ENCODE results near the gene RBM14. TPM values are rescaled to one million over a fixed set of nuclear protein-coding genes. Genes with fewer than 3 reads are reported as not detected.
"Not testable (repeated sequence)": the region's sequence is repeated elsewhere in the genome, so short reads cannot be mapped to it uniquely, and the experiment has no call there.

RBM14 gene, protein sequence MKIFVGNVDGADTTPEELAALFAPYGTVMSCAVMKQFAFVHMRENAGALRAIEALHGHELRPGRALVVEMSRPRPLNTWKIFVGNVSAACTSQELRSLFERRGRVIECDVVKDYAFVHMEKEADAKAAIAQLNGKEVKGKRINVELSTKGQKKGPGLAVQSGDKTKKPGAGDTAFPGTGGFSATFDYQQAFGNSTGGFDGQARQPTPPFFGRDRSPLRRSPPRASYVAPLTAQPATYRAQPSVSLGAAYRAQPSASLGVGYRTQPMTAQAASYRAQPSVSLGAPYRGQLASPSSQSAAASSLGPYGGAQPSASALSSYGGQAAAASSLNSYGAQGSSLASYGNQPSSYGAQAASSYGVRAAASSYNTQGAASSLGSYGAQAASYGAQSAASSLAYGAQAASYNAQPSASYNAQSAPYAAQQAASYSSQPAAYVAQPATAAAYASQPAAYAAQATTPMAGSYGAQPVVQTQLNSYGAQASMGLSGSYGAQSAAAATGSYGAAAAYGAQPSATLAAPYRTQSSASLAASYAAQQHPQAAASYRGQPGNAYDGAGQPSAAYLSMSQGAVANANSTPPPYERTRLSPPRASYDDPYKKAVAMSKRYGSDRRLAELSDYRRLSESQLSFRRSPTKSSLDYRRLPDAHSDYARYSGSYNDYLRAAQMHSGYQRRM
- total RNA-seq (2014; rRNA removed; shearing (Covaris generic)), result 33.1 and 57.8 TPM in 2 replicates

DNA sequence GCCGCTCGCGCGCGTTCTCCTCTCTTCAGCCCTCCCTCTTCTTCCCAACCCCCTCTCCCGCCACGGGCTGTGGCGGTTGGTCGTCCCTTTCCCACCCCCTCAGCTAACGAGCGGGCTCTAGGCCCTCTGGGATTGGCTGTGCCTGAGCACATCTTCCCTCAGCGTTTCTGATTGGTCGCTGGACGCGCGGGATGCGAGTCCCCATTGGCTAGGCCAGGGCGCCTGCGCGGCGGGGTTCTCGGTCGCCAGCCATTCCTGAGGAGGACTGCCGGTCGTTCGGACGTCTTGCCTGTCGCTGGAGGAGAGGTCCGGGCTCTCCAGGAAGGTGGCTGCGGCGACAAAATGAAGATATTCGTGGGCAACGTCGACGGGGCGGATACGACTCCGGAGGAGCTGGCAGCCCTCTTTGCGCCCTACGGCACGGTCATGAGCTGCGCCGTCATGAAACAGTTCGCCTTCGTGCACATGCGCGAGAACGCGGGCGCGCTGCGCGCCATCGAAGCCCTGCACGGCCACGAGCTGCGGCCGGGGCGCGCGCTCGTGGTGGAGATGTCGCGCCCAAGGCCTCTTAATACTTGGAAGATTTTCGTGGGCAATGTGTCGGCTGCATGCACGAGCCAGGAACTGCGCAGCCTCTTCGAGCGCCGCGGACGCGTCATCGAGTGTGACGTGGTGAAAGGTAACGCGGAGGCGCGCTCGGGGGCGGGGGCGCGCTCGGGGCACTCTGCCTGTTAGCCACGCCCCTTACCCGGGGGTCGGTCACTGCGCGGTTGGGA, at the start of gene RBM14:
RBM14 (plus strand) TSS at position 252 of the 776 bp plus-strand sequence; CDS start at position 343, 91 bp downstream.
- Histone ChIP-seq H3K27me3 (replicated peaks) (no peaks in the 10 kb centered on the region), H3K4me1 (replicated peaks) (peaks cover 26% of the 10 kb centered on the region), H3K27ac (peak within 1 kb of the TSS; percentile 92), H3K4me3 (peak within 1 kb of the TSS; percentile 92), H3K36me3 (peaks cover 48% of the 10 kb centered on the region), H3K9me3 (replicated peaks) (no peaks in the 10 kb centered on the region)
- peak; percentile 100 for DNase-seq (ENCODE audit: low read depth in 1 of 2, low spot score in 2 of 2)

DNA sequence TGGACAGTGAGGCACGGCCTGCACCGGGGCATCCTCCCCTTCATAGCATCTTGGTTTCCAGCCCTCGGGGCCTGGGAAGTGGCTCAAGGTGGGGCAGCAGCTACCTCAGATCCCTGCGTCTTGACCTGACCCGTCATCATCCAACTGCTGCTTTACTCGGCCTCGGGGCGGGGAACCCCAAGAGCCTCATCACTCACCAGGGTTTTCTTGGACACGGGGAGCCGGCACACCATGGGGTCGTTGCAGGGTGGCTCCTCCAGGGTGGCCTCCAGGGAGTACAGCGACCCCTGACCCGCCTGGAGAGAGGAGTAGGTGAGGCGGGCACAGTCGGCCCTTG, 48.7 kb upstream of the RBM14 start:
- peaks cover 42% of the 10 kb centered on the region for H3K27me3 ChIP-seq (replicated peaks)
- DNase-seq (ENCODE audit: low read depth in 1 of 2, low spot score in 2 of 2), result no peak
- peak overlapping the region; percentile 36; the same call in 1 of the 2 replicates for H3K4me3 ChIP-seq
- H3K36me3 ChIP-seq, result no peaks in the 10 kb centered on the region
- H3K9me3 ChIP-seq (replicated peaks), result no peaks in the 10 kb centered on the region
- no peak overlapping the region for H3K27ac ChIP-seq
- peaks cover 10% of the 10 kb centered on the region for H3K4me1 ChIP-seq (replicated peaks)

DNA sequence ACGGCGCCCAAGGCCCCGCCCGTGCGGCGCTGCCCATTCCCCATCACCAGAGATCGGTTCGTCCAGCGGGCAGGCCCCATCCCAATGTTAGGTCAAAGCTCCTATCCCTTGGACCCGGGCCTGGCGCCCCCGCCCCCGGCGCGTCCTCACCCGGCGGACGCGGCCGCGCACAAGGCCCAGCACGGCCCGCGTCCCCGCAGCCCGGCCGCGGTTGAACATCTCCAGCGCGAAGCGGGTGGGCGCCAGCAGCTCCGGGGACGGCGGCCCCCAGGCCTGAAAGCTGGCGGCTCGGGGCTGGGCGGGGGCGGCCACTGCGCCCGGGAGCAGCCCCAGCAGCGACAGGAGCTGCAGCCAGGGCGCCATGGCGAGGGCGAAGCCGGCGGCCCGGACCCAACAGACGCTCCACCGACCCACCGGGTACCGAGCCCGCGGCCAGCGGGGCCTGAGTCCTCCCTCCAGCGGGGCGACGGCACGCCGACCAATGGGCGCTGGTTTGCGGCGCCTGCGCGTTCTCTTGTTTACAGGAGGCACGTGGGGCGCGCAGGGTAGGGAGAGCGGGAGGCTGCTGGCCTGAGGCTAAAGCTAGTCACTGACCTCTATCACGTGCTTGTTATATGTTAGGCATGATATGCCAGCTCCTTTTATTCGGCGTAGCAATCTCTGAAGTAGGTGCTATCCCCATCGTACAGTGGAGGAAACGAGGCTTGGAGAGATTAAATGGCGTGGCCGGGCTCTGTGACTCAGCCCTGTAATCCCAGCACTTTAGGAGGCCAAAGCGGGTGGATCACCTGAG, 48.1 kb upstream of the RBM14 start, which contains the start of gene CTSF:
CTSF (minus strand) TSS at position 483 of the 793 bp plus-strand sequence; CDS start at position 363, 120 bp downstream.
- no peaks in the 10 kb centered on the region for H3K9me3 ChIP-seq (replicated peaks)
- peak within 1 kb of the TSS; percentile 36 for H3K4me3 ChIP-seq
- no peak within 1 kb of the TSS for H3K27ac ChIP-seq
- DNase-seq (ENCODE audit: low read depth in 1 of 2, low spot score in 2 of 2), result peak; percentile 72 to 84
- H3K36me3 ChIP-seq, result no peaks in the 10 kb centered on the region
- peaks cover 37% of the 10 kb centered on the region for H3K27me3 ChIP-seq (replicated peaks)
- H3K4me1 ChIP-seq (replicated peaks), result peaks cover 10% of the 10 kb centered on the region

DNA sequence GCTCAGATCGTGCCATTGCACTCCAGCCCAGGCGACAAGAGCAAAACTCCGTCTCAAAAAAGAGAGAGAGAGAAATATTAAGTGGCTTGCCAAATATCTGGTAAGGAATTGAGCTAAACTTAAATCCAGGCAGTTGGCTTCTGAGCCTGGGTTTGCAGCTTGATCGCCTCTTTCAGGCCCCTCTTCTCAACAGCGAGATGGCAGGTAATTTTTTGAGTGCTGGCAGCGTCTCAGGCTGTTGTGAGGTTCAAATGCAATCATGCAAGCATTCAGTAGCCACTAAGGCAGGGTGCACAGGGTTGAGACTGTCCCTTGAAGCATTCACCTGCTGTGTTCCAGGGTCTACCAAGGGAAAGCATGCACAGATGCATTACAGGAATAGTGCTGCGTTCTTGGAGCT, 47.4 kb upstream of the RBM14 start:
- Histone ChIP-seq H3K9me3 (replicated peaks) (no peaks in the 10 kb centered on the region), H3K36me3 (no peaks in the 10 kb centered on the region), H3K27ac (no peak overlapping the region), H3K27me3 (replicated peaks) (peaks cover 33% of the 10 kb centered on the region), H3K4me1 (replicated peaks) (peaks cover 10% of the 10 kb centered on the region), H3K4me3 (no peak overlapping the region)
- no peak for DNase-seq (ENCODE audit: low read depth in 1 of 2, low spot score in 2 of 2)

DNA sequence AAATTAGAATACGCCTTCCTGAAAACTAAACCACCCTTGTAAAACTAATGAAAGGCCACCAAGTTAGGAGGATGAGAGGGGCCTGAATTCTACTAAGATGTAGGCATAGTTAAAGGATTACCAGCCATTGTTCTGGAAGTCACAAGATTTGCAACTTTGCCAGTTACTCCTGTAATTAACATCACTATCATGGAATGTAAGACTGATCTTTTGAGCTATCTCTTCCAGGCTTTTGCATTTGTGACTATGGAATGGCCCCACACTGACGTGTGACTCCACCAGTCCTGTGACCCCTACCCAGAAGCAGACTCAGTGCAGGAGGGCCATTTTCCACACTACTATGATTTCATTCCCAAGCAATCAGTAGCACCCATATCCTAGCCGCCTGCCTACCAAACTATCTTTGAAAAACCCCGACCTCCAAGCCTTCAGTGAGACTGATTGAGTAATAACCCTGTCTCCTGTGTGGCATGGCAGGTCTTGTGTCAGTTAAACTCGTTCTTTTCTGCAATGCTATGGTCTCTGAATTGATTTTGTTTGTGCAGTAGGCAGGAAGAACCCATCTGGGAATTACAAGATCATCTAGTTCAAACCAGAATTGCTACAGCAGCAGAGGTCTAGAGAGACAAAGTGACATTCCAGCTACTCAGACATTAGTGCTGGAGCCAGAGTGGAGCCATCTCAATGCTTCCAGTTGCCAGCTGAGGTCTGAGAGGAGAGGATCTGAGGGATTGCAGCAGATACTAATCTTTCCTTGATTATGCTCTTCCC, 46.2 kb upstream of the RBM14 start:
- no peak overlapping the region for H3K27ac ChIP-seq
- no peaks in the 10 kb centered on the region for H3K9me3 ChIP-seq (replicated peaks)
- peaks cover 33% of the 10 kb centered on the region for H3K27me3 ChIP-seq (replicated peaks)
- no peak for DNase-seq (ENCODE audit: low read depth in 1 of 2, low spot score in 2 of 2)
- H3K4me3 ChIP-seq, result no peak overlapping the region
- no peaks in the 10 kb centered on the region for H3K36me3 ChIP-seq
- H3K4me1 ChIP-seq (replicated peaks), result peaks cover 10% of the 10 kb centered on the region

DNA sequence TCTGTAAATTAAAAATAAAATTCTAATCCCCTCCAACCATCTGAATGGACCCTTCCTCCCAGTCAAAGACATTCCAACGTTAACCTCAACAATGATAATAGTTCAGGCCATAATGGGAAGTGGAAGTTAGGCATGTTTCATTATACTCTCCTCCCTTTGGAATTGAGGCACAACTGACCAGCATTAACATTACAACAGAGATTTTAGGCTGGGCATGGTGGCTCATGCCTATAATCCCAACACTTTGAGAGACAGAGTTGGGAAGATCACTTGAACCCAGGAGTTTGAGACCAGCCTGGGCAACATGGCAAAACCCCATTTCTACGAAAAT, 45.6 kb upstream of the RBM14 start:
- Histone ChIP-seq H3K27me3 (replicated peaks) (peaks cover 33% of the 10 kb centered on the region), H3K4me3 (no peak overlapping the region), H3K36me3 (no peaks in the 10 kb centered on the region), H3K27ac (no peak overlapping the region), H3K9me3 (replicated peaks) (no peaks in the 10 kb centered on the region), H3K4me1 (replicated peaks) (peaks cover 10% of the 10 kb centered on the region)
- no peak for DNase-seq (ENCODE audit: low read depth in 1 of 2, low spot score in 2 of 2)

DNA sequence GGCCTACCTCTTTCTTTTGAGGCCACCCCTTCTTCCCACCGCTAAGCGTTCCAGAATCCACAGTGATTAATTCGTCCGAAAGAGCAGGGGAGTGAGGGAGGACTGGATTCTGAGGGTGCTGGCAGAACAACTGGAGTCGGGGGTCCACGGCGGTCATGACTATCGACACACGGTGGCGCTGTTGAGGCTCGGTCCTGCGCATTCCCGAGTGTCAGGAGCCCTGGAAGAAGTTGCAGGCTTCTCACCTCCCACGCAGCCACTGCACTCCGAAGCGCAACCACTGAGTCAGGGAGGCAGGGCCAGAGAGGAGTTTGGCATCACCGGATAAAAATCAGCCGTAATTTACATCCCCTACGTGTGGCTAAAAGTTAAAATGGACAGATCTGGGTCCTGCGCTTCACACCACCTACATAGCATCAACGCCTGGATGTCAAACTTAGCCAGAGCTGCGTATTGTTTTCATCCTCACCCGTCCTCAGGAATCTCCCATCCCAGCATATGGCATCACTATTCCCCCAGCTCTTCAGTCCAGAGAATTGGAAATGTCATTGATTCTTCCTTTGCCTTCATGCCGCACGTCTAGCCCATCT, 37.3 kb upstream of the RBM14 start:
- Histone ChIP-seq H3K4me3 (no peak overlapping the region), H3K27ac (no peak overlapping the region), H3K9me3 (replicated peaks) (peaks cover 7% of the 10 kb centered on the region; the same call in 1 of the 2 replicates), H3K4me1 (replicated peaks) (no peaks in the 10 kb centered on the region; the same call in 1 of the 2 replicates), H3K36me3 (no peaks in the 10 kb centered on the region), H3K27me3 (replicated peaks) (peaks cover 7% of the 10 kb centered on the region; the same call in 1 of the 2 replicates)
- peak; percentile 66 to 88 for DNase-seq (ENCODE audit: low read depth in 1 of 2, low spot score in 2 of 2)

DNA sequence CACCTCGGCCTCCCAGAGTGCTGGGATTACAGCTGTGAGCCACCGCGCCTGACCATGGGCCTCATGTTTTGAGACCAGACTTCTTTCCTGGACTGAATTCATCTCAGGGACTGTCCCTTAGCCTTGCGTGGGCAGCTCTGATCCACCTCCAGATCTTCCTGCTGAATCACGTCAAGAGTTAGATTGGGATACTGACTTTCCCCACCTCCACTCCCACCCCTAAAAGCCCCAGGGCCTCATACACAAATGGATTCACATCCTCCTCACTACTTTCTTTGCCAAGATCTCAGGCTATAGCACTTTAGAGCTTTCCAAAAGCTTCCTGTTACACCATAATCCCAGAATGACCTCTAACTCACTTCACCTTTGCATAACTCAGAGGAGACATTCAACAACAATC, 35.6 kb upstream of the RBM14 start:
- Histone ChIP-seq H3K27me3 (replicated peaks) (peaks cover 7% of the 10 kb centered on the region; the same call in 1 of the 2 replicates), H3K27ac (no peak overlapping the region), H3K9me3 (replicated peaks) (peaks cover 7% of the 10 kb centered on the region; the same call in 1 of the 2 replicates), H3K4me1 (replicated peaks) (no peaks in the 10 kb centered on the region; the same call in 1 of the 2 replicates), H3K4me3 (no peak overlapping the region), H3K36me3 (no peaks in the 10 kb centered on the region)
- no peak for DNase-seq (ENCODE audit: low read depth in 1 of 2, low spot score in 2 of 2)

DNA sequence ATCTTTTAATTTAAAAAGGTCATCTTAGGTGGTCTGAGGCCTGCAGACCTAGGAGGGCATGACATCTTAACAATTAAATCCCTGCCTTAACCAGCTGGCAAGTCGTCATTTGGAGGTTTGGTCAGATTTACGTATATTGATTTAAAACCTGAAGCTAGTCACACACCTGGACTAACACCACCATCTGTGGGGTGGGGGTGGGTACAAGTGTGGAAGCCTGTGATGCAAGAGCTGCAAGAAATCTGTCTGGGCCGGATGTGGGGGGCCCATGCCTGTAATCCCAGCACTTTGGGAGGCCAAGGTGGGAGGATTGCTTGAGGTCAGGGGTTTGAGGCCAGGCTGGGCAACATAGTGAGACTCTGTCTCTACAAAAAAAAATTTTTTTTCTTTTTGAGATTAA, 35.2 kb upstream of the RBM14 start:
- peaks cover 7% of the 10 kb centered on the region; the same call in 1 of the 2 replicates for H3K27me3 ChIP-seq (replicated peaks)
- H3K36me3 ChIP-seq, result no peaks in the 10 kb centered on the region
- no peaks in the 10 kb centered on the region; the same call in 1 of the 2 replicates for H3K4me1 ChIP-seq (replicated peaks)
- no peak overlapping the region for H3K4me3 ChIP-seq
- no peak overlapping the region for H3K27ac ChIP-seq
- peaks cover 7% of the 10 kb centered on the region; the same call in 1 of the 2 replicates for H3K9me3 ChIP-seq (replicated peaks)
- no peak for DNase-seq (ENCODE audit: low read depth in 1 of 2, low spot score in 2 of 2)

DNA sequence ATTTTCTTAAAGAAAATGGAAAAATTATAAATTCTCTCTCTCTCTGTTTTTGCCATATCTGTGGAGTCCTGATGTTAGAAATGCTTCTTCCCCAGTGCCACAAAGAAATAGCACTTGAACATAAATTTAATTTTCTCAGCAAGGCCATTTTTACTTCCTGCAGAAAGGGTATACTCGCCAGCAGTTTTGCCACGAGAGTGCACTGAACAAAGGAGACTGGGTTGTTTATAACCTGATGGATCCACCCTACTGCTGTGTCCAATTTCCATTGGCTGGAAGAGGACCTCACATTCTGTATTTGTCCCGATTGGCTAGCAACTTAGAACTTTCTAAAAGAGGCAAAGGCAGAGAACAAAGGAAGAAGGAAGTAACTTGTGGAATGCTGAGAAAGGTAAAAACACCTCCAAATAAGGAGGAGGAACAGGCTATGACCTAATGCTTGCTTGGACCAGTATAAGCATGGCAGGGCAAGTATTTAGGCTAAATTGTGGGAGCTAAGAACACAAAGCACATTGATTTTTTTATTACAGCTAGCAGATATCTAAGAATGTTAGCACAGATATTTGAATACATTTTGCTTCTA, 33.8 kb upstream of the RBM14 start:
- H3K4me3 ChIP-seq; H3K9me3 ChIP-seq (replicated peaks); H3K27me3 ChIP-seq (replicated peaks); H3K27ac ChIP-seq; H3K36me3 ChIP-seq; H3K4me1 ChIP-seq (replicated peaks); DNase-seq (ENCODE audit: low read depth in 1 of 2, low spot score in 2 of 2): not testable (repeated sequence)

DNA sequence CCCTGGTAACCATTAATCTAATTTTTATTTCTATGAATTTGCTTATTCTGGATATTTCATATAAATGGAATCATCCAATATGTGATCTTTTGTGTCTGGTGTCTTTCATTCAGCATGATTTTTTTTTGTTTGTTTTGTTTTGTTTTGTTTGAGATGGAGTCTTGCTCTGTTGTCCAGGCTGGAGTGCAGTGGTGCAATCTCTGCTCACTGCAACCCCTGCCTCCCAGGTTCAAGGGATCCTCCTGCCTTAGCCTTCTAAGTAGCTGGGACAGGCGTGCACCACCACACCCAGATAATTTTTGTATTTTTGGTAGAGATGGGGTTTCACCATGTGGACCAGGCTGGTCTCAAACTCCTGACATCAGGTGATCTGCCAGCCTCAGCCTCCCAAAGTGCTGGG, 31.0 kb upstream of the RBM14 start:
- DNase-seq (ENCODE audit: low read depth in 1 of 2, low spot score in 2 of 2); H3K36me3 ChIP-seq; H3K27me3 ChIP-seq (replicated peaks); H3K4me1 ChIP-seq (replicated peaks); H3K27ac ChIP-seq; H3K9me3 ChIP-seq (replicated peaks); H3K4me3 ChIP-seq: not testable (repeated sequence)

DNA sequence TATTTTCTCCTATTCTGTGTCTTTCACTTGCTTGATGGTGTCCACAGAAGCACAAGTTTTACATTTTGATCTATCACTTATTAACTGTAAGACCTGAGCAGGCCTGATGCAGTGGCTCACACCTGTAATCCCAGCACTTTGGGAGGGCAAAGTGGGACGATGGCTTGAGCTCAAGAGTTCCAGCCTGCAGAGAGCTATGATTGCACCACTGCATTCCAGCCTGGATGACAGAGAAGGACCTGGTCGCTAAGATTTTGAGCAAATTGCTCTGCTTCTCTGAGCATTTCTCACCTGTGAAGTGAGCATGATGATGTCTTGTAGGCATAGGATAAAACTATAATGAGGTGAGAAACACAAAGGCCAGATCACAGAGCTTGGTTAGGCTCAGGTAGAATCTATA, 30.3 kb upstream of the RBM14 start:
- H3K4me1 ChIP-seq (replicated peaks), result no peaks in the 10 kb centered on the region
- no peaks in the 10 kb centered on the region; the same call in 1 of the 2 replicates for H3K27me3 ChIP-seq (replicated peaks)
- H3K36me3 ChIP-seq, result no peaks in the 10 kb centered on the region
- no peak overlapping the region for H3K4me3 ChIP-seq
- no peak for DNase-seq (ENCODE audit: low read depth in 1 of 2, low spot score in 2 of 2)
- H3K27ac ChIP-seq, result no peak overlapping the region
- H3K9me3 ChIP-seq (replicated peaks), result peaks cover 7% of the 10 kb centered on the region; the same call in 1 of the 2 replicates

Data from SJSA1 (cell line).